Large intestine (tissue), 3 donors: ENCODE data around the gene ZNF501. TPM values are rescaled to one million over a fixed set of nuclear protein-coding genes. Genes with fewer than 3 reads are reported as not detected.

Source experiments
- DNase-seq, 2 donors: peaks; one replicate each; pipeline versions ENCODE4 v3.0.0 to v3.0.0-alpha.2; 2013
- H3K27ac ChIP-seq: one replicate; pipeline ENCODE4 v1.5.1; 2013; ENCODE audit warnings: low read length
- H3K27me3 ChIP-seq: 2 replicates; pipeline ENCODE4 v1.6.1; 2013; ENCODE audit warnings: low read length; ENCODE audit not compliant: control insufficient read depth, insufficient read depth
- H3K36me3 ChIP-seq: 2 replicates; pipeline ENCODE4 v1.6.1; 2013; ENCODE audit warnings: low read length; ENCODE audit not compliant: control insufficient read depth, insufficient read depth
- H3K4me1 ChIP-seq: one replicate; pipeline ENCODE4 v1.6.1; 2013; ENCODE audit warnings: low read length; ENCODE audit not compliant: control insufficient read depth, insufficient read depth
- H3K4me3 ChIP-seq: one replicate; pipeline ENCODE4 v1.5.1; 2013; ENCODE audit warnings: low read length
- H3K9me3 ChIP-seq: one replicate; pipeline ENCODE4 v1.6.1; 2013; ENCODE audit warnings: mild to moderate bottlenecking, low read depth, low read length, moderate library complexity; ENCODE audit not compliant: control insufficient read depth
- WGBS: methylation state at CpG from one replicate; pipeline ENCODE4 v1.1.5; 2013; ENCODE audit warnings: low lambda C conversion rate; ENCODE audit not compliant: insufficient coverage; 5-methylcytosine and 5-hydroxymethylcytosine counted together
- polyA plus RNA-seq: library from polyadenylated mRNA; unstranded; fragments of 120-200 nt; gene quantifications from one replicate; pipeline ENCODE4 v1.2.1, GENCODE V29; 2013

ZNF501 gene
- polyA plus RNA-seq, 1 donor, result 6.1 TPM

- H3K27ac ChIP-seq, result no peak overlapping the region
- H3K4me3 ChIP-seq, result no peak overlapping the region
- no peaks in the 10 kb centered on the region for H3K27me3 ChIP-seq
- no peaks in the 10 kb centered on the region for H3K4me1 ChIP-seq
- peaks cover 27% of the 10 kb centered on the region for H3K9me3 ChIP-seq
- 100% methylated on average over 1 of the region's 3 CpGs for WGBS
- no peak for DNase-seq
- peaks cover 31% of the 10 kb centered on the region for H3K36me3 ChIP-seq
These were observed 5.3 kb downstream of the ZNF501 start for GRCh38 chr3:44734646-44735168.

GRCh38 chr3:44761101-44761423, 31.6 kb downstream of the ZNF501 start:
- Histone ChIP-seq H3K27ac (peak overlapping the region; percentile 80), H3K4me1 (no peaks in the 10 kb centered on the region), H3K9me3 (peaks cover 33% of the 10 kb centered on the region), H3K36me3 (peaks cover 5% of the 10 kb centered on the region), H3K4me3 (peak overlapping the region; percentile 99), H3K27me3 (no peaks in the 10 kb centered on the region)
- WGBS, result no CpG with 5 or more reads among the region's 15 CpGs
- DNase-seq, result no peak

GRCh38 chr3:44761424-44762169, 32.2 kb downstream of the ZNF501 start, which contains the start of the genes KIAA1143 and KIF15:
Gene KIAA1143 (minus strand): TSS chr3:44761619. CDS start chr3:44761602, 17 bp downstream.
Gene KIF15 (plus strand): TSS chr3:44761794. CDS start chr3:44761866, 72 bp downstream.
- Histone ChIP-seq H3K4me1 (no peaks in the 10 kb centered on the region), H3K36me3 (peaks cover 9% of the 10 kb centered on the region), H3K9me3 (peaks cover 36% of the 10 kb centered on the region), H3K27me3 (no peaks in the 10 kb centered on the region), H3K4me3 (peak within 1 kb of the TSS; percentile 99), H3K27ac (peak within 1 kb of the TSS; percentile 80)
- DNase-seq, result peak; percentile 97 to 98
- WGBS, result 0% methylated on average over 1 of the region's 64 CpGs

GRCh38 chr3:44762170-44762677, 32.8 kb downstream of the ZNF501 start:
- Histone ChIP-seq H3K36me3 (peaks cover 9% of the 10 kb centered on the region), H3K9me3 (peaks cover 34% of the 10 kb centered on the region), H3K4me1 (no peaks in the 10 kb centered on the region), H3K4me3 (peak overlapping the region; percentile 99), H3K27me3 (no peaks in the 10 kb centered on the region), H3K27ac (peak overlapping the region; percentile 20)
- no peak for DNase-seq
- 0% methylated on average over 2 of the region's 9 CpGs for WGBS

GRCh38 chr3:44762690-44763089, 33.3 kb downstream of the ZNF501 start:
- Histone ChIP-seq H3K4me1 (no peaks in the 10 kb centered on the region), H3K9me3 (peaks cover 32% of the 10 kb centered on the region), H3K27ac (no peak overlapping the region), H3K4me3 (peak overlapping the region; percentile 99), H3K27me3 (no peaks in the 10 kb centered on the region), H3K36me3 (peaks cover 9% of the 10 kb centered on the region)
- WGBS, result 51% methylated on average over 5 of the region's 5 CpGs
- DNase-seq, result no peak

- H3K27me3 ChIP-seq, result no peaks in the 10 kb centered on the region
- peaks cover 21% of the 10 kb centered on the region for H3K9me3 ChIP-seq
- no peak overlapping the region for H3K4me3 ChIP-seq
- no peak for DNase-seq
- H3K4me1 ChIP-seq, result no peaks in the 10 kb centered on the region
- peaks cover 6% of the 10 kb centered on the region for H3K36me3 ChIP-seq
- no peak overlapping the region for H3K27ac ChIP-seq
These were observed 34.8 kb downstream of the ZNF501 start for GRCh38 chr3:44764248-44764647.

- Histone ChIP-seq H3K27ac (no peak overlapping the region), H3K27me3 (no peaks in the 10 kb centered on the region), H3K36me3 (no peaks in the 10 kb centered on the region), H3K9me3 (peaks cover 17% of the 10 kb centered on the region), H3K4me3 (no peak overlapping the region), H3K4me1 (no peaks in the 10 kb centered on the region)
- 100% methylated on average over 1 of the region's 1 CpG for whole genome bisulfite sequencing
- DNase-seq, result no peak
These were observed 42.1 kb downstream of the ZNF501 start for GRCh38 chr3:44771424-44772098.

- peaks cover 17% of the 10 kb centered on the region for H3K9me3 ChIP-seq
- no peak for DNase-seq
- no peaks in the 10 kb centered on the region for H3K4me1 ChIP-seq
- no peaks in the 10 kb centered on the region for H3K36me3 ChIP-seq
- H3K4me3 ChIP-seq, result no peak overlapping the region
- no peak overlapping the region for H3K27ac ChIP-seq
- H3K27me3 ChIP-seq, result no peaks in the 10 kb centered on the region
- no CpG with 5 or more reads among the region's 1 CpG for WGBS
These were observed 42.6 kb downstream of the ZNF501 start for GRCh38 chr3:44772099-44772442.

GRCh38 chr3:44782891-44783290, 53.5 kb downstream of the ZNF501 start:
- Histone ChIP-seq H3K27ac (no peak overlapping the region), H3K9me3 (no peaks in the 10 kb centered on the region), H3K27me3 (no peaks in the 10 kb centered on the region), H3K4me3 (no peak overlapping the region), H3K36me3 (peaks cover 8% of the 10 kb centered on the region), H3K4me1 (no peaks in the 10 kb centered on the region)
- 96% methylated on average over 3 of the region's 4 CpGs for WGBS
- no peak for DNase-seq
